NT2/D1 (cell line): ENCODE data around the gene MFSD11.
A peak's percentile ranks its signal among the peaks of the same experiment; 100 is the strongest.
"Not testable (repeated sequence)": the region's sequence is repeated elsewhere in the genome, so short reads cannot be mapped to it uniquely, and the experiment has no call there.

Experiments used
- DNase-seq: peaks from one replicate; pipeline ENCODE4 v3.0.0-alpha.2; 2011; ENCODE audit warnings: low read depth, low spot score
- H3K27me3 ChIP-seq: 2 replicates; pipeline ENCODE4 v1.6.0; 2011; ENCODE audit warnings: mild to moderate bottlenecking; ENCODE audit not compliant: insufficient read length, insufficient read depth
- H3K36me3 ChIP-seq: 2 replicates; pipeline ENCODE4 v1.6.1; 2011; ENCODE audit warnings: mild to moderate bottlenecking, low read length, mixed read lengths; ENCODE audit not compliant: insufficient read depth, insufficient read length
- H3K4me1 ChIP-seq: 2 replicates; pipeline ENCODE4 v1.5.1; 2011; ENCODE audit not compliant: insufficient read depth, insufficient read length
- H3K4me3 ChIP-seq: 2 replicates; pipeline ENCODE4 v1.5.1; 2011; ENCODE audit warnings: low read depth; ENCODE audit not compliant: insufficient read length
- H3K9ac ChIP-seq: 2 replicates; pipeline ENCODE4 v1.6.0; 2011; ENCODE audit warnings: low read depth; ENCODE audit not compliant: insufficient read length
- H3K9me3 ChIP-seq: 2 replicates; pipeline ENCODE4 v1.5.1; 2011; ENCODE audit warnings: mild to moderate bottlenecking, low read length; ENCODE audit not compliant: insufficient read depth
- SUZ12 ChIP-seq: IDR thresholded peaks from 2 replicates; pipeline ENCODE4 v1.6.1; 2011; ENCODE audit not compliant: insufficient read length, insufficient read depth; ENCODE audit errors: extremely low read depth
- YY1 ChIP-seq: IDR thresholded peaks from 2 replicates; pipeline ENCODE4 v1.6.1; 2011; ENCODE audit not compliant: insufficient read length, insufficient read depth
- ZNF274 ChIP-seq: IDR thresholded peaks from 2 replicates; pipeline ENCODE4 v1.6.1; 2011; ENCODE audit warnings: mild to moderate bottlenecking, low read depth, low read length

MFSD11 gene

GRCh38 chr17:76696763-76697701 is 40.9 kb upstream of the MFSD11 start:
- DNase-seq, result no peak
- Histone ChIP-seq H3K9me3 (no peaks in the 10 kb centered on the region), H3K36me3 (peaks cover 8% of the 10 kb centered on the region), H3K9ac (no peak overlapping the region), H3K4me1 (peaks cover 28% of the 10 kb centered on the region), H3K27me3 (no peaks in the 10 kb centered on the region), H3K4me3 (no peak overlapping the region)
- TF ChIP-seq YY1, result no peak
- TF ChIP-seq SUZ12, result no peak
- no peak for TF ChIP-seq ZNF274

DNA sequence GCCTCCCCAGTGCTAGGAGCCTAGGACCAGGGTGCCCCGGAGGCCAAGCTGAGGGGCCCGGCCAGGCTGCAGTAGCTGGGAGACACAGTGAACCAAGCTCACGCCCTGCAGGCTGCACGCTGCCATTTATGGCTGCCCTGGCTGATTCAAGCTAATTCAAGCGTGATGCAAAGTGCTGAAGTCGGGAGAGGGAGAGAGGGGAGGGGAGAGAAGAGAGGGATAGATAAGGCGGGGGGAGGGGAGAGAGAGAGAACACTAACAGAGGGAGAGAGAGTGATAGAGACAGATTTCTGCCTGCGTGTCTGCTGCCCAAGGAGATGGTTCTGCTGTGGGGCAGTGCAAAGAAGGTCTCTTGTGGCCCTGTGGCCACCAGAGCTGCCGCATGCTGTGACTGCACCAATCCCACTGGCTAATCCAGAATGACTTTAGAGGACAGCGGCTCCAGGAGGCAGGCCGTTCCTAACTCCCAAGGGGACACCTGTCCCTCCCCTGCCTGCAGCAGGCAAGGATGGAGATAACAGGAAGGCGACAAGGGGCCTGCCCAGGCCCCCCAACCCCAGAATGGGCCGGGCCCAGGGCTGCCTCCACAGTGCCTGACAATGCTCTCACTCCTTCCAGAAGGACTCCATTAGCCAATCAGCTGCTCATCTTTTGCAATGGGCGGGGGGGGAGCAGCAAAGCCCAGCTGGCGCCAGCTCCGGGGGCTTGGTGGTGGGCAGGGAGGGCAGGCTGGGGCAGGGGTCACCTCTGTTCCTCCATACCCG is 40.0 kb upstream of the MFSD11 start:
- H3K27me3 ChIP-seq, result no peaks in the 10 kb centered on the region
- no peak overlapping the region for H3K4me3 ChIP-seq
- peak overlapping the region; percentile 17 for H3K9ac ChIP-seq
- H3K9me3 ChIP-seq, result no peaks in the 10 kb centered on the region
- H3K36me3 ChIP-seq, result peaks cover 8% of the 10 kb centered on the region
- TF ChIP-seq ZNF274 (no peak), YY1 (no peak), SUZ12 (no peak)
- DNase-seq, result no peak
- peaks cover 28% of the 10 kb centered on the region for H3K4me1 ChIP-seq

- H3K9ac ChIP-seq, H3K9me3 ChIP-seq, H3K27me3 ChIP-seq, H3K36me3 ChIP-seq, H3K4me3 ChIP-seq, DNase-seq: not testable (repeated sequence)
- peaks cover 28% of the 10 kb centered on the region for H3K4me1 ChIP-seq
These were observed 39.4 kb upstream of the MFSD11 start for GRCh38 chr17:76698466-76698977.

DNA sequence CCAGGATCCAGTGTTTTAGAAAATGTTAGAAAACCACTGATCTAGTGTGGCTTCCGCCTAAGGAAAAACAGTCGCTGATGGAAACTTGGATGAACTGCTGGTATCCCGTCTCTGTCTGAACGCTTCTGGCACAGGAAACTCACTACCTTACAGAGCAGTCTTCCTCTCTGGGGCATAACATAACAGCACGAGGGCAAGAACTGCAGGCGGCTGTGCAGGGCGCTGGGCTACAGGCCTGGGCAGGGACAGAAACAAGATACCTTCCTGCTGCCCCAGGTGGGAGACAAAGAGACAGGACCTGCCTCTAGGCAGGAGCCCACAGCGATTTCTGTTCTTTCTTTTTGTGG is 37.7 kb upstream of the MFSD11 start:
- no peak overlapping the region for H3K4me3 ChIP-seq

GRCh38 chr17:76700617-76701470 is 37.1 kb upstream of the MFSD11 start:
- H3K27me3 ChIP-seq, result no peaks in the 10 kb centered on the region
- H3K9ac ChIP-seq, result peak overlapping the region; percentile 57
- TF ChIP-seq YY1, result no peak
- no peak for TF ChIP-seq SUZ12
- TF ChIP-seq ZNF274, result no peak
- H3K4me1 ChIP-seq, result peaks cover 25% of the 10 kb centered on the region
- H3K4me3 ChIP-seq, result no peak overlapping the region
- peaks cover 10% of the 10 kb centered on the region for H3K36me3 ChIP-seq
- H3K9me3 ChIP-seq, result no peaks in the 10 kb centered on the region
- DNase-seq, result no peak

More for the DNA sequence above, 37.7 kb upstream of the MFSD11 start:
- TF ChIP-seq SUZ12 (no peak), ZNF274 (no peak), YY1 (no peak)
- no peak overlapping the region for H3K9ac ChIP-seq
- peaks cover 10% of the 10 kb centered on the region for H3K36me3 ChIP-seq
- H3K27me3 ChIP-seq, result no peaks in the 10 kb centered on the region
- no peaks in the 10 kb centered on the region for H3K9me3 ChIP-seq
- no peak for DNase-seq
- H3K4me1 ChIP-seq, result peaks cover 25% of the 10 kb centered on the region

- H3K36me3 ChIP-seq, result peaks cover 9% of the 10 kb centered on the region
- peaks cover 4% of the 10 kb centered on the region for H3K27me3 ChIP-seq
- H3K9me3 ChIP-seq, result no peaks in the 10 kb centered on the region
- no peak for DNase-seq
- TF ChIP-seq YY1, result no peak
- TF ChIP-seq SUZ12, result no peak
- TF ChIP-seq ZNF274, result no peak
- peaks cover 25% of the 10 kb centered on the region for H3K4me1 ChIP-seq
- peak overlapping the region; percentile 25 for H3K9ac ChIP-seq
- no peak overlapping the region for H3K4me3 ChIP-seq
These were observed 36.4 kb upstream of the MFSD11 start for GRCh38 chr17:76701471-76701967.
